GM12878 (cell line): ENCODE data around the gene EXOC4. TPM values are rescaled to one million over a fixed set of nuclear protein-coding genes. Genes with fewer than 3 reads are reported as not detected.

ENCODE experiments used
- ATAC-seq: fragments of 200-7000 bp; cut with Tn5 transposase; 3 replicates; pipeline ENCODE4 v1.9.1; 2020; ENCODE audit warnings: mild to moderate bottlenecking, moderate library complexity
- BruUV-seq: library from RNA; stranded (reverse); fragments of 400-500 nt; replicated peaks from 2 replicates; lab custom pipeline; 2021; lab: Mats Ljungman, UMichigan
- CTCF ChIA-PET: fragments of 300-600 bp; sonication (Branson Sonifier 250); formaldehyde crosslinking; extraction: SDS; loops from one replicate; lab custom pipeline; 2021; ENCODE audit warnings: inconsistent platforms; lab: Yijun Ruan, JAX
- POLR2A ChIA-PET: fragments of 350-600 bp; formaldehyde crosslinking; extraction: SDS; loops from one replicate; lab custom pipeline; 2021; ENCODE audit warnings: inconsistent platforms; lab: Charles Lee
- RAD21 ChIA-PET: fragments of 300-600 bp; sonication (Branson Sonifier 250); formaldehyde crosslinking; loops from one replicate; lab custom pipeline; 2023; ENCODE audit warnings: antibody characterized with exemption; ENCODE audit not compliant: unreplicated experiment; lab: Charles Lee
- SMC1A ChIA-PET: fragments of 300-600 bp; sonication (Branson Sonifier 250); formaldehyde crosslinking; loops from one replicate; lab custom pipeline; 2023; ENCODE audit not compliant: unreplicated experiment, uncharacterized antibody; lab: Charles Lee
- DNase-seq: peaks from one replicate; pipeline ENCODE4 v3.0.0-alpha.2; 2011; ENCODE audit warnings: low read depth, low spot score
- FAIRE-seq: peaks from 3 replicates; lab custom pipeline; 2011; peaks lifted over from hg19 to GRCh38; lab: Jason Lieb, UNC
- H2AFZ ChIP-seq: 2 replicates; pipeline ENCODE4 v1.6.0; 2011; ENCODE audit warnings: low read depth, low read length, control low read depth; ENCODE audit not compliant: control insufficient read depth
- H3K27ac ChIP-seq: 2 replicates; pipeline ENCODE4 v1.5.1; 2011; ENCODE audit warnings: control low read depth; ENCODE audit not compliant: control insufficient read depth, insufficient read depth
- H3K27me3 ChIP-seq, 2 experiments: replicated peaks in 1 of 2; 2 replicates each; pipeline versions ENCODE4 v1.6.0 to v1.6.1; 2011; ENCODE audit warnings: low read length in 1 of 2; ENCODE audit not compliant: control insufficient read depth in 2 of 2, insufficient read depth in 2 of 2
- H3K36me3 ChIP-seq, 2 experiments: 2 replicates each; pipeline ENCODE4 v1.5.1; 2011; ENCODE audit warnings: low read length in 1 of 2; ENCODE audit not compliant: control insufficient read depth in 2 of 2, insufficient read depth in 2 of 2
- H3K4me1 ChIP-seq: 2 replicates; pipeline ENCODE4 v1.6.1; 2011; ENCODE audit warnings: mild to moderate bottlenecking, low read length, moderate library complexity, mixed read lengths; ENCODE audit not compliant: control insufficient read depth, insufficient read depth
- H3K4me2 ChIP-seq: 2 replicates; pipeline ENCODE4 v1.6.0; 2011; ENCODE audit warnings: control low read depth; ENCODE audit not compliant: control insufficient read depth, insufficient read depth
- H3K4me3 ChIP-seq: fragments of 200-600 bp; sonication (generic); 2 replicates; pipeline ENCODE4 v1.5.1; 2016
- H3K79me2 ChIP-seq: 2 replicates; pipeline ENCODE4 v1.6.0; 2011; ENCODE audit warnings: low read length; ENCODE audit not compliant: control insufficient read depth, insufficient read depth
- H3K9ac ChIP-seq: 2 replicates; pipeline ENCODE4 v1.8.0; 2011; ENCODE audit warnings: low read length, control low read depth, mixed read lengths; ENCODE audit not compliant: control insufficient read depth, insufficient read depth
- H3K9me3 ChIP-seq: replicated peaks from 3 replicates; pipeline ENCODE4 v1.5.1; 2011; ENCODE audit warnings: mild to moderate bottlenecking, low read length; ENCODE audit not compliant: control insufficient read depth, insufficient read depth
- H4K20me1 ChIP-seq: 2 replicates; pipeline ENCODE4 v1.6.0; 2011; ENCODE audit not compliant: control insufficient read depth, insufficient read depth
- EED ChIP-seq: sonication (generic); IDR thresholded peaks from 2 replicates; pipeline ENCODE4 v1.6.1; 2016; ENCODE audit warnings: antibody characterized with exemption, low read depth
- GABPA ChIP-seq: IDR thresholded peaks from 2 replicates; pipeline ENCODE4 v1.6.1; 2014; ENCODE audit warnings: antibody characterized with exemption, low read depth, mild to moderate bottlenecking, inconsistent platforms
- HDGF ChIP-seq: fragments of 450-650 bp; IDR thresholded peaks from 2 replicates; pipeline ENCODE4 v1.6.1; 2016; ENCODE audit warnings: antibody characterized with exemption
- KLF5 ChIP-seq: fragments of 450-650 bp; IDR thresholded peaks from 2 replicates; pipeline ENCODE4 v1.6.1; 2014; ENCODE audit warnings: mild to moderate bottlenecking; ENCODE audit not compliant: partially characterized antibody
- MYC ChIP-seq: IDR thresholded peaks from 2 replicates; pipeline ENCODE4 v1.6.1; 2011; ENCODE audit warnings: mild to moderate bottlenecking, low read length, moderate library complexity, inconsistent platforms; ENCODE audit not compliant: insufficient read depth, insufficient replicate concordance, insufficient read length, severe bottlenecking
- NFXL1 ChIP-seq: fragments of 450-650 bp; IDR thresholded peaks from 2 replicates; pipeline ENCODE4 v1.6.1; 2017; ENCODE audit warnings: antibody characterized with exemption, mild to moderate bottlenecking, borderline replicate concordance
- POLR2AphosphoS5 ChIP-seq: IDR thresholded peaks from 2 replicates; pipeline ENCODE4 v1.6.1; 2011; ENCODE audit warnings: mild to moderate bottlenecking, low read length, inconsistent platforms
- RELA ChIP-seq: fragments of 450-650 bp; IDR thresholded peaks from 2 replicates; pipeline ENCODE4 v1.8.0; 2014; ENCODE audit warnings: borderline replicate concordance; ENCODE audit not compliant: partially characterized antibody
- SMAD5 ChIP-seq: IDR thresholded peaks from 2 replicates; pipeline ENCODE4 v1.6.1; 2016; ENCODE audit warnings: antibody characterized with exemption, low read depth
- SP1 ChIP-seq: IDR thresholded peaks from one replicate; pipeline ENCODE4 v1.6.1; 2011; ENCODE audit warnings: low read depth, low read length
- SREBF2 ChIP-seq: IDR thresholded peaks from 2 replicates; pipeline ENCODE4 v1.6.1; 2012; ENCODE audit warnings: mild to moderate bottlenecking, low read length
- ZNF687 ChIP-seq: fragments of 450-650 bp; IDR thresholded peaks from 2 replicates; pipeline ENCODE4 v1.6.1; 2017; ENCODE audit warnings: mild to moderate bottlenecking, moderate library complexity
- in situ Hi-C: fragments of 300-500 bp; cut with MboI; formaldehyde crosslinking; loops from 9 replicates; pipeline ENCODE4 v1.14.3; 2018; ENCODE audit warnings: mixed read lengths
- intact Hi-C: fragments of 100-400 bp; cut with micrococcal nuclease; formaldehyde crosslinking; loops from one replicate; pipeline ENCODE4 v1.14.2; 2022; ENCODE audit not compliant: unreplicated experiment
- polyA plus RNA-seq, 11 experiments: library from polyadenylated mRNA; depleted of rRNA in 4 of 11; unstranded in 6 of 11; stranded (reverse) in 5 of 11; fragments of >200 nt; fragmentation: Nextera tagmentation in 4 of 11; fragmentation: Illumina TruSeq in 1 of 11; extraction: Ambion mirVana in 4 of 11; extraction: Trizol in 1 of 11; gene quantifications; 1 replicate in 1 of 11; 2 replicates in 10 of 11; pipeline versions ENCODE4 v1.2.1 to v1.2.3, GENCODE V29; 2011 to 2016; ENCODE audit warnings: inconsistent platforms in 2 of 11, missing spikeins in 2 of 11, low read depth in 1 of 11
- total RNA-seq, 4 experiments: library from RNA; depleted of rRNA in 3 of 4; stranded (reverse); fragments of >200 nt in 3 of 4; fragmentation: Illumina TruSeq in 1 of 4; extraction: Trizol in 1 of 4; gene quantifications; 2 replicates each; pipeline versions ENCODE4 v1.2.1 to v1.2.3, GENCODE V29; 2013 to 2021

Gene EXOC4
- total and polyA plus RNA-seq, 10 of the 15 experiments (the other 5 are each of a cell fraction or from before 2014, with no cell fraction given): 13.2 to 44.5 (median 29.6) TPM

GRCh38 chr7:133843341-133843740 is 590.5 kb downstream of the EXOC4 start (continued):
- TF ChIP-seq ZNF687 (no peak), RELA (no peak), SP1 (no peak), KLF5 (no peak), HDGF (no peak), SMAD5 (no peak), NFXL1 (no peak)

- SMC1A ChIA-PET: no interaction called here
- no peaks in the 10 kb centered on the region for H3K4me1 ChIP-seq
- no peaks in the 10 kb centered on the region for H3K79me2 ChIP-seq
- no peak overlapping the region for H3K27ac ChIP-seq
- intact Hi-C loops (no loop called here), in situ Hi-C loops (no loop called here)
- H4K20me1 ChIP-seq: no peaks in the 10 kb centered on the region
- no peaks in the 10 kb centered on the region for H3K36me3 ChIP-seq
- H3K9ac ChIP-seq: no peak overlapping the region
- RAD21 ChIA-PET: no interaction called here
- H2AFZ ChIP-seq: no peak overlapping the region
- no TSS peak for BruUV-seq
- CTCF ChIA-PET: interaction anchor here (1.9 kb wide), 1 partner anchor 9 kb away, joined by 6 read pairs; no protein-coding TSS in a partner anchor
- H3K4me3 ChIP-seq: no peak overlapping the region
- DNase-seq (no peak), FAIRE-seq (no peak), ATAC-seq (no peak)
- no peaks in the 10 kb centered on the region for H3K27me3 ChIP-seq
- no peaks in the 10 kb centered on the region for H3K9me3 ChIP-seq
- no peak overlapping the region for H3K4me2 ChIP-seq
- POLR2A ChIA-PET: no interaction called here
- TF ChIP-seq MYC (no peak), EED (no peak), SREBF2 (no peak), KLF5 (no peak), POLR2AphosphoS5 (no peak), GABPA (no peak)
These were observed 592.1 kb downstream of the EXOC4 start for GRCh38 chr7:133845005-133845404.
